Measurements from ENCODE around the gene DNM1. TPM values are rescaled to one million over a fixed set of nuclear protein-coding genes. Genes with fewer than 3 reads are reported as not detected.

DNM1 gene
- polyA plus RNA-seq, 4 donors, result 0.45 to 72.1 (median 3.7) TPM

- H3K4me1 ChIP-seq (ENCODE audit: control insufficient read depth in 3 of 3, insufficient read depth in 2 of 3, low read depth in 1 of 3, low read length in 2 of 3), result peaks cover 0 to 11% (median 0%) of the 10 kb centered on the region in 3 donors
- H3K27ac ChIP-seq (ENCODE audit: low read depth in 1 of 3, low read length in 2 of 3), result no peak overlapping the region
These were observed 40.8 kb upstream of the DNM1 start for GRCh38 chr9:128162215-128163026.

GRCh38 chr9:128163027-128163515, 40.1 kb upstream of the DNM1 start:
- H3K9me3 ChIP-seq (ENCODE audit: control insufficient read depth in 2 of 2, insufficient read depth in 1 of 2, low read depth in 1 of 2, low read length in 1 of 2), result no peaks in the 10 kb centered on the region
- FAIRE-seq (no peak), DNase-seq (no peak)
- 93 to 98% (median 97%) methylated on average over 6 of the region's 6 CpGs for WGBS, 3 donors
- H3K27ac ChIP-seq (ENCODE audit: low read depth in 1 of 3, low read length in 2 of 3), result no peak overlapping the region
- H3K4me3 ChIP-seq (ENCODE audit: low read depth in 1 of 3, low read length in 3 of 3), result no peak overlapping the region
- H3K36me3 ChIP-seq (ENCODE audit: control insufficient read depth in 3 of 3, insufficient read depth in 2 of 3, low read depth in 1 of 3, low read length in 3 of 3), result peaks cover 7 to 64% (median 10%) of the 10 kb centered on the region in 3 donors
- peaks cover 0 to 11% (median 0%) of the 10 kb centered on the region in 3 donors for H3K4me1 ChIP-seq (ENCODE audit: control insufficient read depth in 3 of 3, insufficient read depth in 2 of 3, low read depth in 1 of 3, low read length in 2 of 3)
- H3K27me3 ChIP-seq (ENCODE audit: control insufficient read depth in 3 of 3, insufficient read depth in 3 of 3, low read length in 3 of 3), result no peaks in the 10 kb centered on the region

More at GRCh38 chr9:128162215-128163026, 40.8 kb upstream of the DNM1 start:
- H3K27me3 ChIP-seq (ENCODE audit: control insufficient read depth in 3 of 3, insufficient read depth in 3 of 3, low read length in 3 of 3), result no peaks in the 10 kb centered on the region
- FAIRE-seq, result no peak
- WGBS, 3 donors, result 81 to 86% (median 84%) methylated on average over 10 of the region's 10 CpGs
- H3K4me3 ChIP-seq (ENCODE audit: low read depth in 1 of 3, low read length in 3 of 3), result peak overlapping the region in 1 of 3 donors; percentile 22
- no peak for DNase-seq
- peaks cover 5 to 57% (median 10%) of the 10 kb centered on the region in 3 donors for H3K36me3 ChIP-seq (ENCODE audit: control insufficient read depth in 3 of 3, insufficient read depth in 2 of 3, low read depth in 1 of 3, low read length in 3 of 3)
- no peaks in the 10 kb centered on the region for H3K9me3 ChIP-seq (ENCODE audit: control insufficient read depth in 2 of 2, insufficient read depth in 1 of 2, low read depth in 1 of 2, low read length in 1 of 2)

GRCh38 chr9:128163523-128164306, 39.5 kb upstream of the DNM1 start:
- Histone ChIP-seq H3K4me1 (ENCODE audit: control insufficient read depth in 3 of 3, insufficient read depth in 2 of 3, low read depth in 1 of 3, low read length in 2 of 3) (peaks cover 0 to 11% (median 0%) of the 10 kb centered on the region in 3 donors), H3K4me3 (ENCODE audit: low read depth in 1 of 3, low read length in 3 of 3) (no peak overlapping the region), H3K27me3 (ENCODE audit: control insufficient read depth in 3 of 3, insufficient read depth in 3 of 3, low read length in 3 of 3) (no peaks in the 10 kb centered on the region), H3K9me3 (ENCODE audit: control insufficient read depth in 2 of 2, insufficient read depth in 1 of 2, low read depth in 1 of 2, low read length in 1 of 2) (no peaks in the 10 kb centered on the region), H3K27ac (ENCODE audit: low read depth in 1 of 3, low read length in 2 of 3) (no peak overlapping the region), H3K36me3 (ENCODE audit: control insufficient read depth in 3 of 3, insufficient read depth in 2 of 3, low read depth in 1 of 3, low read length in 3 of 3) (peaks cover 7 to 70% (median 10%) of the 10 kb centered on the region in 3 donors)
- WGBS, 3 donors, result 89 to 95% (median 93%) methylated on average over 10 of the region's 10 CpGs
- no peak for FAIRE-seq
- no peak for DNase-seq

- H3K36me3 ChIP-seq (ENCODE audit: control insufficient read depth in 3 of 3, insufficient read depth in 2 of 3, low read depth in 1 of 3, low read length in 3 of 3), result peaks cover 8 to 77% (median 11%) of the 10 kb centered on the region in 3 donors
- WGBS, 3 donors, result 79 to 83% (median 83%) methylated on average over 14 of the region's 14 CpGs
- FAIRE-seq (no peak), DNase-seq (no peak)
- H3K4me3 ChIP-seq (ENCODE audit: low read depth in 1 of 3, low read length in 3 of 3), result no peak overlapping the region
- no peaks in the 10 kb centered on the region for H3K9me3 ChIP-seq (ENCODE audit: control insufficient read depth in 2 of 2, insufficient read depth in 1 of 2, low read depth in 1 of 2, low read length in 1 of 2)
- no peak overlapping the region for H3K27ac ChIP-seq (ENCODE audit: low read depth in 1 of 3, low read length in 2 of 3)
- H3K27me3 ChIP-seq (ENCODE audit: control insufficient read depth in 3 of 3, insufficient read depth in 3 of 3, low read length in 3 of 3), result no peaks in the 10 kb centered on the region
- peaks cover 0 to 9% (median 0%) of the 10 kb centered on the region in 3 donors for H3K4me1 ChIP-seq (ENCODE audit: control insufficient read depth in 3 of 3, insufficient read depth in 2 of 3, low read depth in 1 of 3, low read length in 2 of 3)
These were observed 38.8 kb upstream of the DNM1 start for GRCh38 chr9:128164307-128164885.

- no peaks in the 10 kb centered on the region for H3K4me1 ChIP-seq (ENCODE audit: control insufficient read depth in 3 of 3, insufficient read depth in 2 of 3, low read depth in 1 of 3, low read length in 2 of 3)
- no peak overlapping the region for H3K27ac ChIP-seq (ENCODE audit: low read depth in 1 of 3, low read length in 2 of 3)
- no peaks in the 10 kb centered on the region for H3K27me3 ChIP-seq (ENCODE audit: control insufficient read depth in 3 of 3, insufficient read depth in 3 of 3, low read length in 3 of 3)
- WGBS, 3 donors, result 95 to 98% (median 96%) methylated on average over 17 to 18 of the region's 18 CpGs
- H3K4me3 ChIP-seq (ENCODE audit: low read depth in 1 of 3, low read length in 3 of 3), result no peak overlapping the region
- FAIRE-seq (no peak), DNase-seq (no peak)
- peaks cover 15 to 92% (median 17%) of the 10 kb centered on the region in 3 donors for H3K36me3 ChIP-seq (ENCODE audit: control insufficient read depth in 3 of 3, insufficient read depth in 2 of 3, low read depth in 1 of 3, low read length in 3 of 3)
- no peaks in the 10 kb centered on the region for H3K9me3 ChIP-seq (ENCODE audit: control insufficient read depth in 2 of 2, insufficient read depth in 1 of 2, low read depth in 1 of 2, low read length in 1 of 2)
These were observed 37.0 kb upstream of the DNM1 start for GRCh38 chr9:128166169-128166568.

- Histone ChIP-seq H3K4me3 (ENCODE audit: low read depth in 1 of 3, low read length in 3 of 3) (no peak overlapping the region), H3K9me3 (ENCODE audit: control insufficient read depth in 2 of 2, insufficient read depth in 1 of 2, low read depth in 1 of 2, low read length in 1 of 2) (no peaks in the 10 kb centered on the region), H3K27ac (ENCODE audit: low read depth in 1 of 3, low read length in 2 of 3) (no peak overlapping the region), H3K4me1 (ENCODE audit: control insufficient read depth in 3 of 3, insufficient read depth in 2 of 3, low read depth in 1 of 3, low read length in 2 of 3) (no peaks in the 10 kb centered on the region), H3K27me3 (ENCODE audit: control insufficient read depth in 3 of 3, insufficient read depth in 3 of 3, low read length in 3 of 3) (no peaks in the 10 kb centered on the region), H3K36me3 (ENCODE audit: control insufficient read depth in 3 of 3, insufficient read depth in 2 of 3, low read depth in 1 of 3, low read length in 3 of 3) (peaks cover 13 to 92% (median 17%) of the 10 kb centered on the region in 3 donors)
- no peak for FAIRE-seq
- 95 to 96% (median 96%) methylated on average over 4 of the region's 4 CpGs for WGBS, 3 donors
- DNase-seq, result no peak
These were observed 36.0 kb upstream of the DNM1 start for GRCh38 chr9:128167209-128167608.

GRCh38 chr9:128168731-128169308, 34.4 kb upstream of the DNM1 start:
- Histone ChIP-seq H3K4me3 (ENCODE audit: low read depth in 1 of 3, low read length in 3 of 3) (no peak overlapping the region), H3K9me3 (ENCODE audit: control insufficient read depth in 2 of 2, insufficient read depth in 1 of 2, low read depth in 1 of 2, low read length in 1 of 2) (no peaks in the 10 kb centered on the region), H3K36me3 (ENCODE audit: control insufficient read depth in 3 of 3, insufficient read depth in 2 of 3, low read depth in 1 of 3, low read length in 3 of 3) (peaks cover 12 to 83% (median 17%) of the 10 kb centered on the region in 3 donors), H3K27ac (ENCODE audit: low read depth in 1 of 3, low read length in 2 of 3) (no peak overlapping the region), H3K4me1 (ENCODE audit: control insufficient read depth in 3 of 3, insufficient read depth in 2 of 3, low read depth in 1 of 3, low read length in 2 of 3) (no peaks in the 10 kb centered on the region), H3K27me3 (ENCODE audit: control insufficient read depth in 3 of 3, insufficient read depth in 3 of 3, low read length in 3 of 3) (no peaks in the 10 kb centered on the region)
- 88 to 92% (median 90%) methylated on average over 8 of the region's 8 CpGs for WGBS, 3 donors
- FAIRE-seq (no peak), DNase-seq (no peak)

- no peak for DNase-seq
- Histone ChIP-seq H3K4me1 (ENCODE audit: control insufficient read depth in 3 of 3, insufficient read depth in 2 of 3, low read depth in 1 of 3, low read length in 2 of 3) (no peaks in the 10 kb centered on the region), H3K27me3 (ENCODE audit: control insufficient read depth in 3 of 3, insufficient read depth in 3 of 3, low read length in 3 of 3) (no peaks in the 10 kb centered on the region), H3K36me3 (ENCODE audit: control insufficient read depth in 3 of 3, insufficient read depth in 2 of 3, low read depth in 1 of 3, low read length in 3 of 3) (peaks cover 12 to 83% (median 19%) of the 10 kb centered on the region in 3 donors), H3K27ac (ENCODE audit: low read depth in 1 of 3, low read length in 2 of 3) (no peak overlapping the region), H3K9me3 (ENCODE audit: control insufficient read depth in 2 of 2, insufficient read depth in 1 of 2, low read depth in 1 of 2, low read length in 1 of 2) (no peaks in the 10 kb centered on the region), H3K4me3 (ENCODE audit: low read depth in 1 of 3, low read length in 3 of 3) (no peak overlapping the region)
- 87 to 94% (median 94%) methylated on average over 8 of the region's 8 CpGs for WGBS, 3 donors
- FAIRE-seq, result no peak
These were observed 33.7 kb upstream of the DNM1 start for GRCh38 chr9:128169492-128169891.

All from small intestine (tissue), 7 donors.